Endothelial cell of umbilical vein (primary cell): ENCODE data around the gene NRDE2. TPM values are rescaled to one million over a fixed set of nuclear protein-coding genes. Genes with fewer than 3 reads are reported as not detected.

Experiments
- BruUV-seq: library from RNA; stranded (reverse); fragments of 400-500 nt; replicated peaks from 2 replicates; lab custom pipeline; 2021; lab: Mats Ljungman, UMichigan
- CTCF ChIA-PET: fragments of 300-600, 350-600 bp; sonication (Branson Sonifier 250); formaldehyde crosslinking; loops from one replicate; lab custom pipeline; 2021; ENCODE audit warnings: antibody characterized with exemption, inconsistent platforms; lab: Charles Lee
- POLR2A ChIA-PET: fragments of 300-600, 350-600 bp; sonication (Branson Sonifier 250); formaldehyde crosslinking; loops from one replicate; lab custom pipeline; 2021; ENCODE audit warnings: antibody characterized with exemption, inconsistent platforms; lab: Charles Lee
- DNase-seq: peaks from one replicate; pipeline ENCODE4 v3.0.0-alpha.2; 2011; ENCODE audit warnings: low read depth, low spot score
- FAIRE-seq: peaks from 2 replicates; lab custom pipeline; 2011; peaks lifted over from hg19 to GRCh38; lab: Jason Lieb, UNC
- H2AFZ ChIP-seq: 2 replicates; pipeline ENCODE4 v1.6.0; 2012; ENCODE audit warnings: low read depth, low read length, control low read depth, inconsistent platforms
- H3K27ac ChIP-seq: 2 replicates; pipeline ENCODE4 v1.5.1; 2011; ENCODE audit warnings: low read depth, mild to moderate bottlenecking, control low read depth, low read length, moderate library complexity; ENCODE audit not compliant: insufficient read depth
- H3K27me3 ChIP-seq, 2 experiments: 2 replicates each; pipeline versions ENCODE4 v1.6.0 to v1.6.1; 2011; ENCODE audit warnings: low read length in 2 of 2, mixed read lengths in 1 of 2; ENCODE audit not compliant: control insufficient read depth in 2 of 2, insufficient read depth in 2 of 2
- H3K36me3 ChIP-seq, 2 experiments: 2 replicates in 1 of 2; 3 replicates in 1 of 2; pipeline ENCODE4 v1.5.1; 2011; ENCODE audit warnings: low read length in 2 of 2, mild to moderate bottlenecking in 1 of 2, moderate library complexity in 1 of 2; ENCODE audit not compliant: control insufficient read depth in 2 of 2, insufficient read depth in 2 of 2; ENCODE audit errors: extremely low read depth in 1 of 2
- H3K4me1 ChIP-seq: 3 replicates; pipeline ENCODE4 v1.5.1; 2011; ENCODE audit warnings: mild to moderate bottlenecking, low read length; ENCODE audit not compliant: control insufficient read depth, insufficient read depth; ENCODE audit errors: extremely low read depth
- H3K4me2 ChIP-seq: 2 replicates; pipeline ENCODE4 v1.6.1; 2011; ENCODE audit warnings: low read length, control low read depth, mixed read lengths; ENCODE audit not compliant: insufficient read depth
- H3K4me3 ChIP-seq, 3 experiments: fragments of 200-600 bp in 1 of 3; sonication (generic), shearing (Covaris generic) in 1 of 3; replicated peaks in 1 of 3; 2 replicates each; pipeline ENCODE4 v1.5.1; 2011 to 2016; ENCODE audit warnings: control low read depth in 3 of 3, low read length in 3 of 3, mild to moderate bottlenecking in 2 of 3, inconsistent platforms in 1 of 3, low read depth in 1 of 3, moderate library complexity in 1 of 3; ENCODE audit not compliant: insufficient read depth in 1 of 3
- H3K79me2 ChIP-seq: 2 replicates; pipeline ENCODE4 v1.6.0; 2012; ENCODE audit warnings: low read length, inconsistent platforms; ENCODE audit not compliant: control insufficient read depth, insufficient read depth
- H3K9ac ChIP-seq: replicated peaks from 2 replicates; pipeline ENCODE3; 2011; ENCODE audit warnings: low read length, control low read depth; ENCODE audit not compliant: insufficient read depth; ENCODE audit errors: extremely low read depth
- H3K9me1 ChIP-seq: replicated peaks from 3 replicates; pipeline ENCODE4 v1.6.0; 2011; ENCODE audit warnings: mild to moderate bottlenecking, low read length; ENCODE audit not compliant: control insufficient read depth, insufficient read depth; ENCODE audit errors: extremely low read depth
- H3K9me3 ChIP-seq: replicated peaks from 2 replicates; pipeline ENCODE4 v1.5.1; 2012; ENCODE audit warnings: low read length, inconsistent platforms; ENCODE audit not compliant: control insufficient read depth, insufficient read depth
- H4K20me1 ChIP-seq: replicated peaks from 2 replicates; pipeline ENCODE3; 2011; ENCODE audit warnings: mild to moderate bottlenecking, low read length; ENCODE audit not compliant: control insufficient read depth, insufficient read depth; ENCODE audit errors: extremely low read depth
- CTCF ChIP-seq, 2 donors: IDR thresholded peaks; 1 replicate in 1 of 2; 2 replicates in 1 of 2; pipeline ENCODE4 v1.5.1; 2011; ENCODE audit warnings: low read length in 2 of 2, mild to moderate bottlenecking in 2 of 2, moderate library complexity in 2 of 2, control low read depth in 1 of 2, inconsistent platforms in 1 of 2, low read depth in 1 of 2; ENCODE audit not compliant: insufficient read depth in 1 of 2; ENCODE audit errors: extremely low read depth in 1 of 2
- GATA2 ChIP-seq: IDR thresholded peaks from 2 replicates; pipeline ENCODE4 v1.7.0; 2011; ENCODE audit warnings: low read depth, mild to moderate bottlenecking, moderate library complexity, mixed read lengths, low read length; ENCODE audit not compliant: insufficient read length, insufficient read depth
- JUN ChIP-seq: IDR thresholded peaks from 2 replicates; pipeline ENCODE4 v1.6.1; 2011; ENCODE audit warnings: borderline replicate concordance, low read depth; ENCODE audit not compliant: insufficient read length, insufficient read depth
- MYC ChIP-seq: IDR thresholded peaks from one replicate; pipeline ENCODE4 v1.6.1; 2011; ENCODE audit warnings: mild to moderate bottlenecking, low read depth, low read length
- dilution Hi-C: fragments of 300-500 bp; cut with MboI; formaldehyde crosslinking; loops from one replicate; pipeline ENCODE4 v1.15.0; 2019; ENCODE audit warnings: low sequenced_read_pairs; ENCODE audit not compliant: extremely low pct_ligation_motif_present
- intact Hi-C: fragments of 100-400 bp; cut with micrococcal nuclease; formaldehyde crosslinking; loops from one replicate; pipeline ENCODE4 v1.10.0; 2022
- polyA plus RNA-seq, 4 experiments: library from polyadenylated mRNA; depleted of rRNA in 3 of 4; stranded (reverse) in 3 of 4; unstranded in 1 of 4; fragments of >200 nt; gene quantifications; 2 replicates each; pipeline versions ENCODE4 v1.2.1 to v1.2.3, GENCODE V29; 2011 to 2012; ENCODE audit warnings: missing spikeins in 1 of 4
- total RNA-seq: library from RNA; stranded (reverse); gene quantifications from 2 replicates; pipeline ENCODE4 v1.2.3, GENCODE V29; 2021

NRDE2 gene
- total and polyA plus RNA-seq, 2 donors (not counting 3 experiments of a cell fraction or from before 2014, with no cell fraction given) = 8.5 to 22.1 TPM

GRCh38 chr14:90317286-90317685 is 14.5 kb downstream of the NRDE2 start:
- ChIA-PET POLR2A (no interaction called here), CTCF (interaction anchor here (1.3 to 2.2 kb wide), 3 partner anchors 28 to 444 kb away, joined by 3 to 8 read pairs (median 4); no protein-coding TSS in a partner anchor)
- Histone ChIP-seq H3K9me3 (no peaks in the 10 kb centered on the region), H3K9me1 (no peaks in the 10 kb centered on the region), H4K20me1 (no peaks in the 10 kb centered on the region), H3K79me2 (peaks cover 6% of the 10 kb centered on the region), H2AFZ (no peak overlapping the region), H3K4me2 (no peak overlapping the region), H3K27me3 (no peaks in the 10 kb centered on the region), H3K27ac (no peak overlapping the region), H3K4me3 (no peak overlapping the region), H3K9ac (no peak overlapping the region), H3K4me1 (no peaks in the 10 kb centered on the region), H3K36me3 (peaks cover 0 to 6% of the 10 kb centered on the region in 2 experiments)
- intact Hi-C loops = no loop called here
- no TSS peak for BruUV-seq
- TF ChIP-seq CTCF (IDR thresholded peaks at IDR 0.05; ENCODE audit: extremely low read depth in 1 of 2, insufficient read depth in 1 of 2, low read depth in 1 of 2, low read length in 2 of 2) = no peak
- TF ChIP-seq MYC = no peak
- TF ChIP-seq GATA2 = no peak
- DNase-seq = no peak
- FAIRE-seq = no peak
- dilution Hi-C loops = no loop called here

- Histone ChIP-seq H3K9me1 (no peaks in the 10 kb centered on the region), H3K79me2 (no peaks in the 10 kb centered on the region), H3K9me3 (no peaks in the 10 kb centered on the region), H3K36me3 (peaks cover 0 to 12% of the 10 kb centered on the region in 2 experiments), H4K20me1 (no peaks in the 10 kb centered on the region), H3K4me3 (no peak overlapping the region), H3K27ac (no peak overlapping the region), H3K27me3 (no peaks in the 10 kb centered on the region), H3K4me2 (no peak overlapping the region), H3K9ac (no peak overlapping the region), H2AFZ (no peak overlapping the region), H3K4me1 (no peaks in the 10 kb centered on the region)
- DNase-seq (no peak), FAIRE-seq (no peak)
- intact Hi-C loops (no loop called here), dilution Hi-C loops (no loop called here)
- BruUV-seq = no TSS peak
- POLR2A ChIA-PET = no interaction called here
- CTCF ChIA-PET = no interaction called here
- TF ChIP-seq JUN (no peak), CTCF (IDR thresholded peaks at IDR 0.05; ENCODE audit: extremely low read depth in 1 of 2, insufficient read depth in 1 of 2, low read depth in 1 of 2, low read length in 2 of 2) (no peak)
These were observed 23.2 kb downstream of the NRDE2 start for GRCh38 chr14:90308561-90308960.
